Uterus (tissue), 4 donors: ENCODE data around the gene YIF1B. TPM values are rescaled to one million over a fixed set of nuclear protein-coding genes. Genes with fewer than 3 reads are reported as not detected.
A peak's percentile ranks its signal among the peaks of the same experiment; 100 is the strongest.

Experiments used
- DNase-seq, 2 donors: peaks; one replicate each; pipeline ENCODE4 v3.0.0-alpha.2; 2019 to 2020
- H3K27ac ChIP-seq, 2 donors: fragments of 200-600 bp; sonication (generic); 1 replicate in 1 of 2; 2 replicates in 1 of 2; pipeline ENCODE4 v1.5.1; 2016 to 2018
- H3K27me3 ChIP-seq, 2 donors: fragments of 200-600 bp; sonication (generic); one replicate each; pipeline ENCODE4 v1.5.1; 2018 to 2019; ENCODE audit warnings: control low read depth in 1 of 2
- H3K36me3 ChIP-seq, 2 donors: fragments of 200-600 bp; sonication (generic); one replicate each; pipeline ENCODE4 v1.5.1; 2019; ENCODE audit warnings: control low read depth in 1 of 2
- H3K4me1 ChIP-seq, 2 donors: fragments of 200-600 bp; sonication (generic); one replicate each; pipeline ENCODE4 v1.5.1; 2018 to 2019; ENCODE audit warnings: control low read depth in 1 of 2
- H3K4me3 ChIP-seq, 2 donors: fragments of 200-600 bp; sonication (generic); 1 replicate in 1 of 2; 2 replicates in 1 of 2; pipeline ENCODE4 v1.5.1; 2018 to 2019; ENCODE audit warnings: mild to moderate bottlenecking in 1 of 2
- H3K9me3 ChIP-seq, 2 donors: fragments of 200-600 bp; sonication (generic); one replicate each; pipeline ENCODE4 v1.5.1; 2019; ENCODE audit warnings: control low read depth in 1 of 2
- CTCF ChIP-seq, 4 experiments: fragments of 200-600 bp in 2 of 4; fragments of 450-650 bp in 2 of 4; sonication (generic) in 2 of 4; IDR thresholded peaks; one replicate each; pipeline ENCODE4 v1.5.1; 2016 to 2019; ENCODE audit warnings: antibody characterized with exemption in 4 of 4, mild to moderate bottlenecking in 2 of 4, moderate library complexity in 1 of 4
- POLR2A ChIP-seq, 2 donors: fragments of 450-650 bp; IDR thresholded peaks; one replicate each; pipeline ENCODE4 v1.6.1; 2016; ENCODE audit warnings: antibody characterized with exemption in 2 of 2, mild to moderate bottlenecking in 1 of 2, moderate library complexity in 1 of 2
- intact Hi-C: fragments of 100-400 bp; cut with DNase I; formaldehyde crosslinking; loops from one replicate; pipeline ENCODE4 v1.15.1; 2023; ENCODE audit warnings: low total_unique reads
- total RNA-seq, 4 donors: library from RNA; depleted of rRNA in 3 of 4; stranded (reverse); fragments of >200 nt in 3 of 4; gene quantifications; one replicate each; pipeline versions ENCODE4 v1.1.0 to v1.2.4, GENCODE V29; 2014 to 2023
- donor health status: DM: yes; HTN: yes; CAD: no.

Gene YIF1B
- total RNA-seq, 4 donors from 2014 or later = 6.4 to 31.7 (median 21.5) TPM

DNA sequence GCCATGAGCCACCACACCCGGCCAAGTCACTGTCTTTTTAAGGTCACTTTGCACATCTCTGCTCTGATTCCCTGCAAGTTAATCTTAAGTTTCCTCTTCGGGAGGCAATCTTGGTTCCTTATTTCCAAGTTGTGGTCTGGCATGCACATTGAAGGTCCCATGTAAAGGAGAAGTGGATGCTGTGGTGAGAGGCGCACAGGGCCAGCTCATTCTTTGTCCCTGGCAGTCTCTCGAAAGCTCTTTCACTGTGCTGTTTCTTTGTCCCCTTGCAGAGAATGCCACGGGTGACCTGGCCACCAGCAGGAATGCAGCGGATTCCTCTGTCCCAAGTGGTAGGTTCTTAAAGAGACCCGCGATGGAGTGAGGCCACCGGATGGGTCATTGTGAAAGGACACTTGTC is 28.1 kb downstream of the YIF1B start:
- no peaks in the 10 kb centered on the region for H3K9me3 ChIP-seq
- TF ChIP-seq CTCF (IDR thresholded peaks at IDR 0.05) (no peak), POLR2A (IDR thresholded peaks at IDR 0.05) (no peak)
- H3K27me3 ChIP-seq = no peaks in the 10 kb centered on the region
- H3K4me1 ChIP-seq = peaks cover 0 to 4% of the 10 kb centered on the region in 2 donors
- no peak overlapping the region for H3K4me3 ChIP-seq
- intact Hi-C loops = no loop called here
- no peak overlapping the region for H3K27ac ChIP-seq
- no peak for DNase-seq
- no peaks in the 10 kb centered on the region for H3K36me3 ChIP-seq

DNA sequence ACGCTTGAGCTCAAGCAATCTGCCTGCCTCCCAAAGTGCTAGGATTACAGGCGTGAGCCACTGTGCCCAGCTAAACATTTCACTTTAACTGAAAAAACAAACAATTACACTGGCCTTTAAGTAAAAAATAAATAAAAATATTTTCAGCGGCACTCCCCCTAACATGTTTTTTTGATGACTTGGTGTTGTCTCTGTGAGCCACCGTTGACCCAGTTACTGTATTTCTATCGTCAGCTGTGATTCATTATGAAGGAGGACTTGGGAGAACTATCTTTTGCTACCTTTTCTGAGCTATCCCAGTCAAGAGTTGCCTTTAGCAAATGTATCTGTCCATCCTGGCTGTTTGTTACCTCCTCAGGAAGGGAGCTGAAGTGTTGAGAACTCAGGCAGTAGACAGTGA is 30.2 kb downstream of the YIF1B start:
- intact Hi-C loops = no loop called here
- no peak for TF ChIP-seq CTCF (IDR thresholded peaks at IDR 0.05)
- no peak for TF ChIP-seq POLR2A (IDR thresholded peaks at IDR 0.05)

DNA sequence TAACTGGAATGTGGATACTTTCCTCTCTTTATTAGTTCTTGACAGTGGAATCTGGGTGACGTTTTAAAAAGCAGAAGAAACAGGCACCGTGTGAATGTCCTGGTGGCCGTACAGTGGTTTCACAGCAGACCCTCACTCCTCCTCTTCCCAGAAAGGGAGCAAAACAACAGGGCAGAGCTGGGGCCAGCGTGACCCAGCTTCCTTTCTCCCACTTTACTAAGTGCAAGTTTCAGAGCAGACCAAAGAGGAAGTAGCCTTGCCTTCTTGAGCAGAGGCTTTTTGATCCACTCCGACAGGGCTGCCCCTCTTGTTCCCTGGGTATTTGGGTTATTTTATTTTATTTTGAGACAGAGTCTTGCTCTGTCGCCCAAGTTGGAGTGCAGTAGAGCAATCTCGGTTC is 31.3 kb downstream of the YIF1B start:
- Histone ChIP-seq H3K4me3 (no peak overlapping the region), H3K9me3 (no peaks in the 10 kb centered on the region)
- DNase-seq = no peak

More for the DNA sequence above, 30.2 kb downstream of the YIF1B start:
- H3K27ac ChIP-seq = no peak overlapping the region
- no peaks in the 10 kb centered on the region for H3K36me3 ChIP-seq
- no peaks in the 10 kb centered on the region for H3K9me3 ChIP-seq
- no peaks in the 10 kb centered on the region for H3K27me3 ChIP-seq
- H3K4me1 ChIP-seq = peaks cover 0 to 4% of the 10 kb centered on the region in 2 donors
- H3K4me3 ChIP-seq = no peak overlapping the region
- no peak for DNase-seq

DNA sequence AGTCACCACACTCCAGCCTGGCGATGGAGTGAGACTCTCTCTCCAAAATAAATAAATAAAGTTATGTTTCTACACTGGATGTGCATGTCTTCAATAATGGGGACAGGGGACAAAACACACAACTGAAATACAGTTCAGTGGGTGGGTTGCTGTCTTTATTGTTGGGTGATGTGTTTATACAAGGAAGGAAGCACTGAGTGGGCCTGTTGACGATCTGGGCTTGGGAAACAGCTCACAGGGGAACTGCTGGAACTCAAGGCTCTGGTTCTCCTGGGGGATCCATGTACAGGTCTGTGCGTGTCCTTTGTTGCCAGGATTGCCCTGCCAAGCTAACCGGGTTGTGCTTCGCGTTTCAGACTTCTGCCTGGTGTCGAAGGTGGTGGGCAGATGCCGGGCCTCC is 32.5 kb downstream of the YIF1B start:
- Histone ChIP-seq H3K27me3 (no peaks in the 10 kb centered on the region), H3K27ac (no peak overlapping the region), H3K36me3 (no peaks in the 10 kb centered on the region), H3K4me3 (no peak overlapping the region), H3K4me1 (peaks cover 0 to 9% of the 10 kb centered on the region in 2 donors), H3K9me3 (no peaks in the 10 kb centered on the region)
- intact Hi-C loops = no loop called here
- no peak for TF ChIP-seq POLR2A (IDR thresholded peaks at IDR 0.05)
- TF ChIP-seq CTCF (IDR thresholded peaks at IDR 0.05) = no peak
- no peak for DNase-seq

More for the DNA sequence above, 31.3 kb downstream of the YIF1B start:
- Histone ChIP-seq H3K27me3 (no peaks in the 10 kb centered on the region), H3K36me3 (no peaks in the 10 kb centered on the region), H3K27ac (peak overlapping the region in 1 of 2 donors; percentile 47), H3K4me1 (peaks cover 0 to 4% of the 10 kb centered on the region in 2 donors)
- TF ChIP-seq CTCF (IDR thresholded peaks at IDR 0.05) = no peak
- intact Hi-C loops = no loop called here

GRCh38 chr19:38281811-38282566 is 33.8 kb downstream of the YIF1B start:
- no peak for DNase-seq
- no peak overlapping the region for H3K4me3 ChIP-seq
- H3K27ac ChIP-seq = no peak overlapping the region
- intact Hi-C loops = no loop called here
- H3K9me3 ChIP-seq = no peaks in the 10 kb centered on the region
- no peaks in the 10 kb centered on the region for H3K36me3 ChIP-seq
- peaks cover 0 to 16% of the 10 kb centered on the region in 2 donors for H3K4me1 ChIP-seq
- no peaks in the 10 kb centered on the region for H3K27me3 ChIP-seq
- TF ChIP-seq CTCF (IDR thresholded peaks at IDR 0.05) (no peak), POLR2A (IDR thresholded peaks at IDR 0.05) (no peak)
